Cardiac muscle cell (in vitro differentiated cells and primary cell): ENCODE data around the gene VPS72. TPM values are rescaled to one million over a fixed set of nuclear protein-coding genes. Genes with fewer than 3 reads are reported as not detected.

Experiments used
- DNase-seq, 2 donors: peaks; one replicate each; pipeline versions ENCODE4 v3.0.0 to v3.0.0-alpha.2; 2010 to 2017; ENCODE audit warnings: low read depth in 1 of 2, low spot score in 1 of 2
- H3K27ac ChIP-seq: fragments of 200-600 bp; sonication (generic); 2 replicates; pipeline ENCODE4 v1.5.1; 2016
- H3K27me3 ChIP-seq: fragments of 200-600 bp; sonication (generic); 2 replicates; pipeline ENCODE4 v1.6.0; 2016; ENCODE audit warnings: control low read depth
- H3K36me3 ChIP-seq: fragments of 200-600 bp; sonication (generic); 2 replicates; pipeline ENCODE4 v1.5.1; 2016; ENCODE audit warnings: control low read depth
- H3K4me1 ChIP-seq: fragments of 200-600 bp; sonication (generic); 2 replicates; pipeline ENCODE4 v1.8.1; 2017; ENCODE audit warnings: low read depth, mild to moderate bottlenecking, mixed run types
- H3K4me3 ChIP-seq: fragments of 200-600 bp; sonication (generic); 2 replicates; pipeline ENCODE4 v1.5.1; 2016; ENCODE audit warnings: mild to moderate bottlenecking
- H3K9me3 ChIP-seq: fragments of 200-600 bp; sonication (generic); 2 replicates; pipeline ENCODE4 v1.5.1; 2017; ENCODE audit warnings: low read depth, mild to moderate bottlenecking, control low read depth
- CTCF ChIP-seq: IDR thresholded peaks from 2 replicates; pipeline ENCODE4 v1.5.1; 2012; ENCODE audit warnings: low read depth, mild to moderate bottlenecking, low read length
- polyA plus RNA-seq: library from polyadenylated mRNA; unstranded; fragments of >200 nt; fragmentation: Nextera tagmentation; extraction: Ambion mirVana; gene quantifications from 2 replicates; pipeline ENCODE4 v1.2.1, GENCODE V29; 2016
- total RNA-seq: library from RNA; depleted of rRNA; stranded (reverse); fragments of >200 nt; gene quantifications from 2 replicates; pipeline ENCODE4 v1.2.3, GENCODE V29; 2016

Gene VPS72
- total and polyA plus RNA-seq, 2 experiments from 2014 or later, result 60.0 to 64.7 TPM

GRCh38 chr1:151134396-151134795 is 55.6 kb downstream of the VPS72 start:
- H3K27me3 ChIP-seq, result peaks cover 12% of the 10 kb centered on the region
- TF ChIP-seq CTCF, result no peak
- H3K4me1 ChIP-seq, result peaks cover 4% of the 10 kb centered on the region
- no peaks in the 10 kb centered on the region for H3K9me3 ChIP-seq
- H3K27ac ChIP-seq, result no peak overlapping the region
- DNase-seq, result no peak
- peaks cover 11% of the 10 kb centered on the region for H3K36me3 ChIP-seq
- no peak overlapping the region for H3K4me3 ChIP-seq

- no peak for TF ChIP-seq CTCF
- Histone ChIP-seq H3K36me3 (peaks cover 11% of the 10 kb centered on the region), H3K4me3 (no peak overlapping the region), H3K27ac (no peak overlapping the region), H3K9me3 (no peaks in the 10 kb centered on the region), H3K4me1 (peaks cover 8% of the 10 kb centered on the region), H3K27me3 (peaks cover 12% of the 10 kb centered on the region)
- peak in 1 of 2 donors; percentile 14 for DNase-seq
Measured at GRCh38 chr1:151133018-151133806, 56.8 kb downstream of the VPS72 start.

- Histone ChIP-seq H3K4me1 (peaks cover 8% of the 10 kb centered on the region), H3K9me3 (no peaks in the 10 kb centered on the region), H3K27ac (no peak overlapping the region), H3K27me3 (peaks cover 12% of the 10 kb centered on the region), H3K36me3 (peaks cover 11% of the 10 kb centered on the region), H3K4me3 (no peak overlapping the region)
- TF ChIP-seq CTCF, result no peak
- no peak for DNase-seq
Measured at GRCh38 chr1:151132335-151133017, 57.5 kb downstream of the VPS72 start.

GRCh38 chr1:151131701-151132334 is 58.2 kb downstream of the VPS72 start:
- H3K9me3 ChIP-seq, result no peaks in the 10 kb centered on the region
- H3K4me3 ChIP-seq, result peak overlapping the region; percentile 10
- peaks cover 8% of the 10 kb centered on the region for H3K4me1 ChIP-seq
- H3K27me3 ChIP-seq, result peaks cover 12% of the 10 kb centered on the region
- no peak for TF ChIP-seq CTCF
- no peak overlapping the region for H3K27ac ChIP-seq
- DNase-seq, result peak in 1 of 2 donors; percentile 52
- peaks cover 10% of the 10 kb centered on the region for H3K36me3 ChIP-seq

- no peak overlapping the region for H3K27ac ChIP-seq
- peaks cover 10% of the 10 kb centered on the region for H3K4me1 ChIP-seq
- H3K9me3 ChIP-seq, result no peaks in the 10 kb centered on the region
- peaks cover 12% of the 10 kb centered on the region for H3K27me3 ChIP-seq
- H3K36me3 ChIP-seq, result peaks cover 5% of the 10 kb centered on the region
- TF ChIP-seq CTCF, result peak; percentile 8
- DNase-seq, result peak; percentile 87 to 96
- peak overlapping the region; percentile 10 for H3K4me3 ChIP-seq
Measured at GRCh38 chr1:151130987-151131586, 58.9 kb downstream of the VPS72 start.
